ENCODE results near the gene EIF2B4. TPM values are rescaled to one million over a fixed set of nuclear protein-coding genes. Genes with fewer than 3 reads are reported as not detected.
A peak's percentile ranks its signal among the peaks of the same experiment; 100 is the strongest.

Gene EIF2B4
- total and polyA plus RNA-seq, 2 donors (not counting 1 experiment from before 2014, with no cell fraction given) = 28.6 to 29.8 TPM

DNA sequence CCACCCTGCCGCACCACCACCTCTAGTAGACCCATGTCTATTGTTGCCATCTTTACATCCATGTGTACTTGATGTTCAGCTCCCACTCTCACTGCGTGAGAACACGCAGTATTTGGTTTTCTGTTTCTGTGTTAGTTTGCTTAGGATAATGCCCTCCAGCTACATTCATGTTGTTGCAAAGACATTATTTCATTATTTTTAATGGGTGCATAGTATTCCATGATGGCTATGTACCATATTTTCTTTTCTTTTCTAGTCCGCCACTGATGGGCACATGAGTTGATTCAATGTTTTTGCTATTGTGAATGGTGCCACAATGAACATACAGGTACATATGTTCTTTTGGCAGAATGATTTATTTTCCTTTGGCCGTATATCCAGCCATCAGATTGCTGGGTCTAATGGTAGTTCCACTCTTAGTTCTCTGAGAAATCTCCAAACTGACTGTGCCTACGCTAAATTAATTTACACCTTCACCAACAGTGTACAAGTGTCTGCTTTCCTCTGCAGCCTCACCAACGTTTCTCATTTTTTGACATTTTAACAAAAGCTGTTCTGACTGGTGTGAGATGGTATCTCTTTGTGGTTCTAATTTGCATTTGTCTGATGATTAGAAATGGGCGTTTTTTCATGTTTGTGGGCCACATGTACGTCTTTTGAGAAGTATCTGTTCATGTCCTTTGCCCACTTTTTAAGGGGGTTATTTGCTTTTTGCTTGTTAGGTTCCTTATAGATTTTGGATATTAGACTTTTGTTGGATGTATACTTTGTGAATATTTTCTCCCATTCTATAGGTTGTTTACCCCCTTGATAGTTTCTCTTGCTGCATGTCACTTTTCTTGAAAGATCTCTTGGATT lies 20.9 kb upstream of the EIF2B4 start:
- no peaks in the 10 kb centered on the region for H3K36me3 ChIP-seq (ENCODE audit: control insufficient read depth, insufficient read depth, low read length)
- peaks cover 54% of the 10 kb centered on the region for H3K79me2 ChIP-seq (ENCODE audit: control insufficient read depth, insufficient read depth, low read length)
- H3K4me1 ChIP-seq (ENCODE audit: control insufficient read depth, extremely low read depth, insufficient read depth, low read length) = no peaks in the 10 kb centered on the region
- no peak overlapping the region for H3K4me3 ChIP-seq (replicated peaks in 1 of 4; ENCODE audit: control extremely low read depth in 1 of 4, insufficient read depth in 1 of 4, low read depth in 3 of 4, low read length in 4 of 4)
- no peak overlapping the region for H3K4me2 ChIP-seq (ENCODE audit: extremely low read depth, insufficient read depth, low read length)
- no peak for DNase-seq (ENCODE audit: low read depth in 2 of 2)
- TF ChIP-seq, protein P1, sequence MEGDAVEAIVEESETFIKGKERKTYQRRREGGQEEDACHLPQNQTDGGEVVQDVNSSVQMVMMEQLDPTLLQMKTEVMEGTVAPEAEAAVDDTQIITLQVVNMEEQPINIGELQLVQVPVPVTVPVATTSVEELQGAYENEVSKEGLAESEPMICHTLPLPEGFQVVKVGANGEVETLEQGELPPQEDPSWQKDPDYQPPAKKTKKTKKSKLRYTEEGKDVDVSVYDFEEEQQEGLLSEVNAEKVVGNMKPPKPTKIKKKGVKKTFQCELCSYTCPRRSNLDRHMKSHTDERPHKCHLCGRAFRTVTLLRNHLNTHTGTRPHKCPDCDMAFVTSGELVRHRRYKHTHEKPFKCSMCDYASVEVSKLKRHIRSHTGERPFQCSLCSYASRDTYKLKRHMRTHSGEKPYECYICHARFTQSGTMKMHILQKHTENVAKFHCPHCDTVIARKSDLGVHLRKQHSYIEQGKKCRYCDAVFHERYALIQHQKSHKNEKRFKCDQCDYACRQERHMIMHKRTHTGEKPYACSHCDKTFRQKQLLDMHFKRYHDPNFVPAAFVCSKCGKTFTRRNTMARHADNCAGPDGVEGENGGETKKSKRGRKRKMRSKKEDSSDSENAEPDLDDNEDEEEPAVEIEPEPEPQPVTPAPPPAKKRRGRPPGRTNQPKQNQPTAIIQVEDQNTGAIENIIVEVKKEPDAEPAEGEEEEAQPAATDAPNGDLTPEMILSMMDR (conservative IDR thresholded peaks at IDR 0.05 in 1 of 2, IDR thresholded peaks at IDR 0.05 in 1 of 2; ENCODE audit: low read depth in 1 of 2, low read length in 2 of 2) = no peak
- TF ChIP-seq EZH2 (IDR thresholded peaks at IDR 0.05; ENCODE audit: low read length, missing control alignments) = no peak
- no peak overlapping the region for H2AFZ ChIP-seq (ENCODE audit: low read length)
- H3K9me3 ChIP-seq (ENCODE audit: control insufficient read depth, insufficient read depth, low read depth, low read length) = no peaks in the 10 kb centered on the region
- H3K9ac ChIP-seq (ENCODE audit: insufficient read depth, low read length) = no peak overlapping the region
- H3K27me3 ChIP-seq (ENCODE audit: control insufficient read depth, insufficient read depth, low read length) = no peaks in the 10 kb centered on the region
- no peak overlapping the region for H3K27ac ChIP-seq (ENCODE audit: insufficient read depth, low read length)
- no peaks in the 10 kb centered on the region for H4K20me1 ChIP-seq (ENCODE audit: control insufficient read depth, extremely low read depth, insufficient read depth, low read length)

DNA sequence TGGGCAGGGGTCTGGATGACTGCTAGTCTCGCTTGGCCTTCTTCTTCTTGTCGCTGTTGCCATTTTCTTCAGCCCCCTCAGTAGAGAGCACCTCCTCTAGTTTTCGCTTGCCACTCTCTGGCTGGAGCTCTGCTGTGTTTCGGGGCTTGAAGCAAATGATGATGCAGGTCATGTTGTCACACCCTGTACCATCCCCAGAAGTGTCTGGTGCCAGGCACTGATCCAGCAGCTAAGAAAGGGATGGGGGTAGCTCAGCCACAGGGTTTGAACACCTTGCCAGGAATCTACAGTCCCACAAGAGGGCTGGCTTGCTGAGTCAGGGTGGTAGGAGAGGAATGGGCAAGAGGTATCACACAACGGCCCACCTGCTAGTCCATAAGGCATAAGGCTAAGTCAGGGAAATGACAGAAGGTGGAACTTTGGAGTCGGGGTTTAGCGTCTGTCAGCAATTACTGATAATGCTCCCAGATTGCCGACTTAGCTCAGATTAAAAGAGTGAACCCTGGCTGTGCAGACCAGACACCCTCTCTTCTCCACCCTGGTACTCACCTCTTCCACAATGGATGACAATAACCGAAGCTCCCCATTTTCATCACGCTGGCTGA lies 11.5 kb upstream of the EIF2B4 start:
- no peak overlapping the region for H2AFZ ChIP-seq (ENCODE audit: low read length)
- H3K27ac ChIP-seq (ENCODE audit: insufficient read depth, low read length) = peak overlapping the region; percentile 99
- no peak for DNase-seq (ENCODE audit: low read depth in 2 of 2)
- no peaks in the 10 kb centered on the region for H3K9me3 ChIP-seq (ENCODE audit: control insufficient read depth, insufficient read depth, low read depth, low read length)
- H3K36me3 ChIP-seq (ENCODE audit: control insufficient read depth, insufficient read depth, low read length) = peaks cover 32% of the 10 kb centered on the region
- peak overlapping the region; percentile 74 for H3K4me2 ChIP-seq (ENCODE audit: extremely low read depth, insufficient read depth, low read length)
- no peak overlapping the region for H3K4me3 ChIP-seq (replicated peaks in 1 of 4; ENCODE audit: control extremely low read depth in 1 of 4, insufficient read depth in 1 of 4, low read depth in 3 of 4, low read length in 4 of 4)
- TF ChIP-seq EZH2 (IDR thresholded peaks at IDR 0.05; ENCODE audit: low read length, missing control alignments) = no peak
- TF ChIP-seq, protein P1 (conservative IDR thresholded peaks at IDR 0.05 in 1 of 2, IDR thresholded peaks at IDR 0.05 in 1 of 2; ENCODE audit: low read depth in 1 of 2, low read length in 2 of 2) = no peak
- H3K27me3 ChIP-seq (ENCODE audit: control insufficient read depth, insufficient read depth, low read length) = no peaks in the 10 kb centered on the region
- peaks cover 3% of the 10 kb centered on the region for H3K4me1 ChIP-seq (ENCODE audit: control insufficient read depth, extremely low read depth, insufficient read depth, low read length)
- H3K9ac ChIP-seq (ENCODE audit: insufficient read depth, low read length) = peak overlapping the region; percentile 90
- peaks cover 17% of the 10 kb centered on the region for H3K79me2 ChIP-seq (ENCODE audit: control insufficient read depth, insufficient read depth, low read length)
- no peaks in the 10 kb centered on the region for H4K20me1 ChIP-seq (ENCODE audit: control insufficient read depth, extremely low read depth, insufficient read depth, low read length)

Data from fibroblast of lung (primary cell).